ENCODE data around the gene TMC8.
A peak's percentile ranks its signal among the peaks of the same experiment; 100 is the strongest.
"Not testable (repeated sequence)": the region's sequence is repeated elsewhere in the genome, so short reads cannot be mapped to it uniquely, and the experiment has no call there.

The TMC8 gene

GRCh38 chr17:78130437-78131101 lies at the start of gene TMC8:
Gene TMC8, plus strand, starts transcription at chr17:78130771. Its CDS starts 818 bp downstream, at chr17:78131589.
- peak; percentile 90 for DNase-seq

GRCh38 chr17:78081551-78081950 lies 49.0 kb upstream of the TMC8 start:
- no peak for DNase-seq

- DNase-seq, result not testable (repeated sequence)
Observed at GRCh38 chr17:78082355-78082872, 48.2 kb upstream of the TMC8 start.

- DNase-seq, result no peak
Observed at GRCh38 chr17:78082988-78083387, 47.6 kb upstream of the TMC8 start.

- no peak for DNase-seq
Observed at GRCh38 chr17:78086740-78087139, 43.8 kb upstream of the TMC8 start.

GRCh38 chr17:78088529-78088928 lies 42.0 kb upstream of the TMC8 start:
- no peak for DNase-seq

GRCh38 chr17:78089576-78090281 lies 40.8 kb upstream of the TMC8 start:
- DNase-seq, result no peak

GRCh38 chr17:78092794-78093324 lies 37.7 kb upstream of the TMC8 start:
- no peak for DNase-seq

GRCh38 chr17:78095035-78095434 lies 35.5 kb upstream of the TMC8 start:
- DNase-seq, result no peak

GRCh38 chr17:78096093-78096492 lies 34.5 kb upstream of the TMC8 start:
- no peak for DNase-seq

- no peak for DNase-seq
Observed at GRCh38 chr17:78101112-78101511, 29.5 kb upstream of the TMC8 start.

GRCh38 chr17:78101542-78101941 lies 29.0 kb upstream of the TMC8 start:
- DNase-seq, result no peak

- no peak for DNase-seq
Observed at GRCh38 chr17:78103311-78103710, 27.3 kb upstream of the TMC8 start.

- DNase-seq, result no peak
Observed at GRCh38 chr17:78104540-78104941, 26.0 kb upstream of the TMC8 start.

GRCh38 chr17:78105101-78105500 lies 25.5 kb upstream of the TMC8 start:
- DNase-seq, result no peak

GRCh38 chr17:78105551-78105950 lies 25.0 kb upstream of the TMC8 start:
- DNase-seq, result no peak

- no peak for DNase-seq
Observed at GRCh38 chr17:78106211-78106610, 24.4 kb upstream of the TMC8 start.

GRCh38 chr17:78107457-78107856 lies 23.1 kb upstream of the TMC8 start:
- DNase-seq, result no peak

- no peak for DNase-seq
Observed at GRCh38 chr17:78107976-78108725, 22.4 kb upstream of the TMC8 start.

GRCh38 chr17:78108726-78109488 lies 21.7 kb upstream of the TMC8 start:
- no peak for DNase-seq

GRCh38 chr17:78109489-78109761 lies 21.1 kb upstream of the TMC8 start:
- no peak for DNase-seq

- DNase-seq, result no peak
Observed at GRCh38 chr17:78110363-78111015, 20.1 kb upstream of the TMC8 start.

All from RPMI8226 (cell line).